HG02678 (cell line): ENCODE measurements around the gene EML4.

ENCODE experiments used
- ATAC-seq: cut with Tn5 transposase; IDR thresholded peaks from one replicate; pipeline ENCODE4 v1.9.1; 2021; ENCODE audit warnings: mild to moderate bottlenecking, moderate library complexity; ENCODE audit not compliant: unreplicated experiment

Gene EML4

DNA sequence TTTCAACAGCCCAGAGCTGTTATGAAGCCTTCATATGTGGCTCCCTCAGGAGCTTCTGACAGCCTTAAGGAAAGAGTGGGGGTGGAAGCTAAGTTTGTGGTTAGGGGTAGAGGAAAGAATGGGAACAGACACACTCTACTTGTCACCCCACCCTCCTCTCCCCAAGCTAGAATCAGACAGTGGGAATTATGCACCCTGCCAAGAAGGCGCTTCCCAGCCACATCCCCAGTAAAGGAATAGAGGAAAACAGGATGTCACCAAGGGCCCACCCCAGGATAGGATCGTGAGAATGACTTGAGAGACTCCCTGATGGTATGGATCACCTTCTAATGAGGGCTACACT, 32.4 kb upstream of the EML4 start:
- no peak for ATAC-seq

DNA sequence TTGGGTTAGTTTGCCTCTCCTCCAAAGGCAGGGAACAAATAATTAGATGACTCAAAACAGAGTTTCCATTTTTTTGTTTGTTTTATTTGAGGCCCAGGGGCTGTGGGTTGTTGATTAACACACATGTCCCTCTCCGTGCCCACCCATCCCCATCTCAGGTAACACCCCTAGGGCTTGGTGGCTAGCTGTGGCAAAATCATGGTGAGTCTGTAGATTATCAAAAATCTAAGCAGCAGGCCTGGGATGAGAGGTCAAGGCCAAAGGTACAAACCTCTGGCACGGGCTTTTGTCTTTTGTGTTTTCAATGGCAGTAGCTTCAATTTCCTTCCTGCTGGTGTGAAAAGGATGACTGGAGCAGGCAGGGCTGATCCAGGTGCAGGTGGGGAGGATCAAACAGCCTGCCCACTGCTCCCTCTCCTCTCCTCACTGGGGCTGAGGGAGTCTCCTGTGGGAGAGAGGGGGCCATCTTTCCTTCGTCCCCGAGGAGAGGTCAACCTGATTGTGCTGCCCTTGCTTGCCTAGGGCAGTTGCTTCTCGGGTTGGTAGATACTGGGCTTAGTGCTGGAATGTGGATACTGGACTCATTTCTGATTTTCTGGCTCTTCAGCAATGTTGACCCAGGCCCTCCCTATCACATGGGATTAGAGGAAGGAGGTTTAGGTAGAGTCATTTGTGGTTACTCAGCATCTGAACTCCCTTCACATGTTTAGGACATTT, 31.9 kb upstream of the EML4 start:
- ATAC-seq, result no peak

- ATAC-seq, result no peak
Measured at GRCh38 chr2:42138163-42139015, 30.8 kb upstream of the EML4 start.

DNA sequence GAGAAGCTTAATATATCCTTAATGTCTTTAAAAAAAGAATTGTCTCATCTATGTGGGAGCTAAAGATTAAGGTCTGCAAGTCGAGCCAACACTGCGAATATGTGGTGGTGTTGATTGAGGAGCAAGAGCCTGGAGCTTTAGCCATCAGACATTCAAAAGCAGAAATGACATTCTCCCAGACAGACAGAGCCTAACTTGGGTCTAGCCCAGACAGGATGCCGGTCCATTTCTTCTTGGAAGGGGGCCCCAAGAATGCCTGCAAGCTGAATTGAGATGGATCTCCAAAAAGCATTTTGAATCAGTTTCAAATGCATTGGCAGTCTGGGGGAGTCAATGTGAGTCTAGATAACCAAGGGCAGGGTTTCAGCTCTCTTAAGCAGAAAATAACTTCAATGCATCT, 30.1 kb upstream of the EML4 start:
- no peak for ATAC-seq

DNA sequence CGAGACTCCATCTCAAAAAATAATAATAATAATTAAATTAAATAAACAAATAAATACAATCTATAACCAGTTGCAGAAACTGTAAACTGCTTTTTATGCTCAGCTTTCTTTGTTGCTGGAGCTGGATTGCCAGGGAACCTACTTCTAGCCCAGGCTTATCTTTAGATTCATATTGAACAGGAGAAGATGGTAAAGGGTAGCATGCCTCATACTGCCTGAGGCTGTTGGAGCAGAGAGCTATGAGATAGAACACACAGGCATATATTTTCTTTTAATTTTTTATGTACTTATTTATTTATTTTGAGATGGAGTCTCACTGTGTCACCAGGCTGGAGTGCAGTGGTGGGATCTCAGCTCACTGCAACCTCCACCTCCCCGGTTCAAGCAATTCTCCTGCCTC, 28.7 kb upstream of the EML4 start:
- no peak for ATAC-seq

DNA sequence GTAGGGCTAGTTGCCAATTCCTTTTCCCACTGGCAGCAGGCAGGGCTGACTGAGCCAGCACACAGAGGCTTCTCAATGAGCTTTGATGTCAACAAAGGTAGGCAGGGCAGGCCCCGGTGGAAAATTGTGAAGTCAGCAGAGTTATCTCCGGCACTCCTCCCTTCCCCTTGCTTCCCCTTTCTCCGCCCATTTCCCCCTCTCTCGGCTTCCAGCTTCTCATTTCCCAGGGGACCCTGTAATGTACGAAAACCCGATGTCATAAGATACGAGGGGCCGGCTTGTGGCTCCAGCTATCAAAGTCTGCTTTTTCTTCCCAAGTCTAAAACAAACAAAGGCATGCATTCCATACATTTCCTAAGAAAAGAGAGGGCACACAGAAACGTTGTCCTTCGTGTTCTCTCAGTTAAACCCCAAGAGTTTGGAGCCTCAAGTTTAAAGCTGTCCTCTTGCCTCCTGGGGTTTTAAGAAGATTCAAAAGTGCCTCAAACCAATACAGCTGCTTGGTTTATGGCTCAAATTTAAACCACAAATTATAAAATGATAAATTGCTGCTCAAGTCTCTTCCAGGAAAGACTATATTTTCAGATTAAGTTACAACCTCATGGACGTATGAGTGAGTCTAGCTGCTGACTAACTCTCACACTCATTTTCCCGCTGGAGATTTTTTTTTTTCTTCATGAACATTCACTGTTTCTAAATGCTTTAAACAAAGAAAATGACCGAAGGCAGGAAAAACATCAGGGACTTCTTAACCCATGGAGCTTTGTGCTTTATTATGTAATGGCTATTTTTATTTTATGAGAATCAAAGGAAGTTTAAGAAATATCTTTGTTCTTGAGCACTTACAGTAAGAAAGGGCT, 27.2 kb upstream of the EML4 start:
- no peak for ATAC-seq

DNA sequence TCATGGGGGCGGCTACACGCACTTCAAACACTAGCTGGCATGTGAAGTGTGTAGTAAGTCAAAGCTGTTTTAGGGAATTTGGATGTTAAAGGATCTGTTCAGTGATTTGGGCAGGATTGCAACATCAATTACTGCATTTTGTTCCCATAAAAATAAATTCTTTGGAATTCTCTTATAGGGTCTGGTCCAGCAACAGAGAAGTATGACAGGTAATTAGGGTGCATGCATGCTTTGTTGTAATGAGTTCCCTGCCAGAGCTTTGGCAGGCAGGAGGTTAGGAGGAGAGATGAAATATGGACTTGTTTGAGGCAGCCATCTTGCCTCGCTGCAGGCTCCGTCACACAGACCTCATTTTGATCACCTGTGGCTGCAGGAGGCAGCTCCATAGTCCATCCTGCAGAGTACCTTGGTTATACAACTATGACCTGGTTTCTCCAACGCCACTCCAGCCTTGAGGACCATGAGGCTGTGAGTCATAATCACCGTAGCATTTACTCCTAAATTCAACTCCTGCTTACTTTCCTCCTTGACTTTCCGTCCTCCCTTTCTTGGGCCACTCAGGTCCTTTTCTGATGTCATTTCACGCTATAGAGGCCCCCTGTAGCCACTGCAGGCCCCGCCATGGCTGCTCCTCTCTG, 26.5 kb upstream of the EML4 start:
- no peak for ATAC-seq

DNA sequence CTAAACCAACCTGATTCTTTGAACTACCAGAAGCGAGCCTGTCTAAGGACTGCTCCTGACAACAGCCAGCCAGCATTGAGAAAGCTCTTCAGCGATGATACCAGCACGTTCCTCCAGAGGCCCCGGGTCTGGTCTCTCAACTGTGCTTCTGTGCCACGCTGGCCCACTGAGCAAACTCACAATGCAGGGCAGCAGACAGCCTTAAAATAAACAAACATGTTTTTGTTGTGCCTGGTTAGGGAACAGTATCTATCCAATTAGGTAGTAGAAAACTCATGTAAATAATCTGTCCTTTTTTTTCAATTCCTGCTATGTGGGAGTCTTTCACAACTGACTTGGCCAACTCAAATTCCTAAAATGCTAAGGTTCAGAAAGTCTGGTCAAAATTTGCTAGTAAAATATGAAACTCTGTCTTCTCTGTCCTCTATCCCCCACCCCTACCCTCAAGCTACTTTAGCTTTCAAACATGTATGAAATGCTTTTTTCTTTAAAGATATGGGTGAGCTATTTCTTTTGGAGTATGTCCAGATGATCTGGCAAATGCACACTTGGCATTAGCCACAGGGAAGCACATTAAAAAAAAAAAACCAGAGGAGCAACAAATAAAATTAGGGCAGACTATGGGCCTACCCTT, 21.4 kb upstream of the EML4 start:
- ATAC-seq, result no peak

DNA sequence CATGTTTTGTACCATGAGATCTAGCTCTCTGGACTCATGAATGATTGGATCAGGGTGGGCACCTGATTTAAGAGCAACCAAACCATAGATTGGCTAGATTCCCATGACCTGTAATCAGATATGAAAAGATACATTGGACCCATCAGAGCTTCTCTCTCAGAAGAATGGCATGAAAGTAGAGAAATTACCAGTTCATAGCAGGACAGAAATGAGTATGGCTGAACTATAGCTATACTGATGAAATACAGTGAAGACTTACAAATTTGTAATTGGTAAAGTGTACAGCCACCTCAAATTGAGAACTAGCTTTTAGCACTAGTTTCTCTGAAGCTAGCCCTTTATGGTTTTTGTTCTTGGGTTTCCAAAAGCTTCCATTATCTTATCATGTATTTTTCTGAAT, 19.0 kb upstream of the EML4 start:
- ATAC-seq, result no peak

- no peak for ATAC-seq
Measured at GRCh38 chr2:42153944-42154581, 15.1 kb upstream of the EML4 start.

- ATAC-seq, result no peak
Measured at GRCh38 chr2:42156721-42157120, 12.4 kb upstream of the EML4 start.

DNA sequence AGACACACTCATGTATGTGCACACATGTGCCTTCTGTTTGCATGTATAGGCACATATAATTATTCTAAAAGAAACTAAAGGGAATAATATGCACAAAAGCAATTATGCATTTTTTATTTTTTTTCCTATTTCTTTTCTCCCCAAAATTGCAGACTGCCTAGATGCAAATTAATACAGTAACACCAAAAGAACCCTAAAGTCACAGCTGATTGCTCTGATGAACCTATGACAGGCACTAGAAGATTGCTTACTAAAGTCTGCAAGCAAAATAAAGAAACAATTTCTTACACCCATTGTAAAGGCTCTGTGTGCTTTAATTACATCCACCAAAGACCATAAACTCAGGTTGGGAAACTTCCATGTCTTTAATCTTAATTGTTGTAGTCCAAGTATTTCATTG, 7.7 kb upstream of the EML4 start:
- ATAC-seq, result no peak

- no peak for ATAC-seq
Measured at GRCh38 chr2:42163444-42164045, 5.6 kb upstream of the EML4 start.

DNA sequence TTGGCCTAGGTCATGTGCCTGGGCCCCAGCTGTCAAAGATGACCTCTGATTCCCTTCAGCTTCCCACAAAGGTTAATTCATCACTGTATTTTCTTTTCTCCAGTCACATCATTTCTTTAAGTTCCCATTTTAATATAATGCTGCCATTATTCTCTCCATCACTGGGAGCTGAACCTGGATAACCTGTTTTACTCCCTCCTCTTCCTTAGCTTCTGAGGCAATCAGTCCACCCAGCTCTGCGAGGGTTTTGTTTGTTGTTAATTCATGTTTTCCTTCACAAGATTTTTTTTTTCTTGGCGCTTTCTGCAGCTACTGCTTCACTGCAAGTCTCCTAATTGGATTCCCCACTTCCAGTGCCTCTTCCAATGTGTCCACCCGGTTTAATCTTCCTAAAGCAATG, 5.1 kb upstream of the EML4 start:
- ATAC-seq, result no peak

- ATAC-seq, result no peak
Measured at GRCh38 chr2:42164971-42165370, 4.2 kb upstream of the EML4 start.

- no peak for ATAC-seq
Measured at GRCh38 chr2:42167458-42167857, 1.7 kb upstream of the EML4 start.

GRCh38 chr2:42168459-42169099, 574 bp upstream of the EML4 start:
- ATAC-seq, result no peak

DNA sequence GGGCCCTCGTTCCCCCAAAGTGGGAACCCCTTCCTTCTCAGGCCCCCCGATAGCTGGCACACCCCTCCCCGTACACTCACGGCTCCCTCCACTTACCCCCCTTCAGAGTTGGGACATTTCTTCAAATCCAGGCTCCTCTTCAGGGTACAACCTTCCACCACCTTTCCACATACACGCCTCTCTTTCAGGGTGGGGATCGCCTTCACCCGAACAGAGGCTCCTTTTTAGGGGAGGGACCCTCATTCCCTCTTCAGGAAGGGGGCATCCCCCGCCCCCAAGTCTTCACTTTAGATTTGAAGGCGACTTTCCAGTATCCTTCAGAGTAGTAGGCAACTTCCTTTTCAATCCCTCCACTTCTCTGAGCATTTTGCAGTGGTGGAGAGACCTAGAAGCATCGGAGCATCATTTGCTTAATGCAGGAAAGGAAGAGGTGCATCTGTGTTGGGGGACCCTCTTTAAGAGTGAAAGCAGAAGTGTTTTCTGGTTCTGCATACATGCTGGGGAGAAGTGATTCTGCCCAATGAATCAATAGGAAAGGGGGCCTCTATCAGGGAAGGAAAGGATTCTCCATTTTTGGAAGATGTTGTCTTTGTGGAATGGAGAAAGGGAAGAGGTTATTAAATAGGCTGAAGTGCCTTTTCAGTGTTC, 845 bp downstream of the EML4 start:
- ATAC-seq, result peak; percentile 28
